SU-DHL-6 (cell line): ENCODE results near the gene PEX26.

Experiments used
- H2AFZ ChIP-seq: fragments of 200-600 bp; sonication (generic); 2 replicates; pipeline ENCODE4 v1.6.1; 2014; ENCODE audit warnings: low read depth, mild to moderate bottlenecking, moderate library complexity, mixed read lengths, antibody characterized with exemption, low read length; ENCODE audit not compliant: severe bottlenecking
- H3F3A ChIP-seq: fragments of 200-600 bp; shearing (Covaris generic); 2 replicates; pipeline ENCODE4 v1.6.0; 2016; ENCODE audit warnings: antibody characterized with exemption, mild to moderate bottlenecking; ENCODE audit not compliant: insufficient read depth
- H3K27ac ChIP-seq: fragments of 200-600 bp; sonication (generic); 2 replicates; pipeline ENCODE4 v1.5.1; 2016; ENCODE audit warnings: low read depth, mild to moderate bottlenecking, low read length, moderate library complexity, mixed read lengths
- H3K27me3 ChIP-seq: fragments of 200-600 bp; sonication (generic), shearing (Covaris generic); 2 replicates; pipeline ENCODE4 v1.6.0; 2014; ENCODE audit warnings: mild to moderate bottlenecking, low read length
- H3K36me3 ChIP-seq: fragments of 200-600 bp; sonication (generic); 2 replicates; pipeline ENCODE4 v1.6.1; 2014; ENCODE audit warnings: mild to moderate bottlenecking, low read length, mixed read lengths
- H3K4me2 ChIP-seq: fragments of 300-600, 200-600 bp; shearing (Covaris generic), sonication (generic); 2 replicates; pipeline ENCODE4 v1.6.0; 2014; ENCODE audit warnings: low read length, low read depth, mild to moderate bottlenecking; ENCODE audit not compliant: poor library complexity, severe bottlenecking
- H3K4me3 ChIP-seq: fragments of 200-600 bp; sonication (generic); 2 replicates; pipeline ENCODE4 v1.5.1; 2014; ENCODE audit warnings: antibody characterized with exemption, low read length, mild to moderate bottlenecking, mixed read lengths; ENCODE audit not compliant: insufficient read depth, poor library complexity, severe bottlenecking
- H3K79me2 ChIP-seq: fragments of 200-600 bp; sonication (generic); 2 replicates; pipeline ENCODE4 v1.6.1; 2014; ENCODE audit warnings: mild to moderate bottlenecking, low read length, moderate library complexity; ENCODE audit not compliant: insufficient read depth
- H3K9ac ChIP-seq: fragments of 200-600 bp; sonication (generic); 2 replicates; pipeline ENCODE4 v1.7.0; 2014; ENCODE audit warnings: mild to moderate bottlenecking, low read length
- H3K9me2 ChIP-seq: fragments of 200-600 bp; sonication (generic); replicated peaks from 2 replicates; pipeline ENCODE4 v1.6.1; 2014; ENCODE audit warnings: low read length; ENCODE audit not compliant: insufficient read depth
- H3K9me3 ChIP-seq: fragments of 200-600 bp; sonication (generic); 2 replicates; pipeline ENCODE4 v1.6.1; 2014; ENCODE audit warnings: low read length, mixed read lengths; ENCODE audit not compliant: insufficient read depth
- H4K20me1 ChIP-seq: fragments of 200-600 bp; sonication (generic); 2 replicates; pipeline ENCODE4 v1.6.1; 2014; ENCODE audit warnings: low read depth, mild to moderate bottlenecking, antibody characterized with exemption, low read length, moderate library complexity, mixed read lengths
- EZH2phosphoT487 ChIP-seq: fragments of 200-600 bp; sonication (generic), shearing (Covaris generic); conservative IDR thresholded peaks from 2 replicates; pipeline ENCODE4 v1.6.1; 2018; ENCODE audit warnings: mild to moderate bottlenecking, antibody characterized with exemption, low read length, moderate library complexity, mixed read lengths
- TF ChIP-seq, protein P1 (sequence below): fragments of 200-600 bp; sonication (generic); IDR thresholded peaks from one replicate; pipeline ENCODE4 v1.5.1; 2017; ENCODE audit warnings: antibody characterized with exemption, mild to moderate bottlenecking, low read length, moderate library complexity; ENCODE audit not compliant: insufficient read depth, poor library complexity, severe bottlenecking

The PEX26 gene

DNA sequence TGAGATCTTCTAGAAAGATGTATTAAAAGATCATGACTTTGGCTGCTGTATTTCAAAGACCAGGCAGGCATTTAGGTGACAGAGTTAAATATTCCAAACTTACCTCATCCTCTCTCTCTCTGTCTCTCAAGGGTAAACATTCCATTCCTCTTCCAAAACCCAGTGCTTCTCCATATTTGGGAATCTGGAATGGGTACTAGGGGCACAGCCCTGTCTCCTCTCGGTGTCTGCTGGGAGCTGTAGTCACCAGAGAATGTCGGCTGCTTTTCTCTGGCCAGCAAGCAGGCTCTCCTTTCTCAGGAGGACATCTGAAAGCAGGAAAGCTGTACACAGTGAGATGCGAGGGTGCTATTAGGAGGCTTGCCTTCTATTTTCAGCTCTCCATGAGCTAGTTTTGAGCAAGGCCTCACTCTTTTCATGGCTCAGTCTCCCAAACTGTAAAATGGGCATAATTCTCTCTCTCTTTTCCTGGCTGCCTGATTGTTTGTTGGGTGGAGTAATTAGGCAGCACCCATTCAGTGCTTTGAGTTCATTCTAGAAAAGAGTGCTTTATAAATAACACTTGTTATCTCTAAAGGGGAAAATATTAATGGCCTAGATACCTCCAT is 9.3 kb upstream of the PEX26 start:
- TF ChIP-seq, protein P1, sequence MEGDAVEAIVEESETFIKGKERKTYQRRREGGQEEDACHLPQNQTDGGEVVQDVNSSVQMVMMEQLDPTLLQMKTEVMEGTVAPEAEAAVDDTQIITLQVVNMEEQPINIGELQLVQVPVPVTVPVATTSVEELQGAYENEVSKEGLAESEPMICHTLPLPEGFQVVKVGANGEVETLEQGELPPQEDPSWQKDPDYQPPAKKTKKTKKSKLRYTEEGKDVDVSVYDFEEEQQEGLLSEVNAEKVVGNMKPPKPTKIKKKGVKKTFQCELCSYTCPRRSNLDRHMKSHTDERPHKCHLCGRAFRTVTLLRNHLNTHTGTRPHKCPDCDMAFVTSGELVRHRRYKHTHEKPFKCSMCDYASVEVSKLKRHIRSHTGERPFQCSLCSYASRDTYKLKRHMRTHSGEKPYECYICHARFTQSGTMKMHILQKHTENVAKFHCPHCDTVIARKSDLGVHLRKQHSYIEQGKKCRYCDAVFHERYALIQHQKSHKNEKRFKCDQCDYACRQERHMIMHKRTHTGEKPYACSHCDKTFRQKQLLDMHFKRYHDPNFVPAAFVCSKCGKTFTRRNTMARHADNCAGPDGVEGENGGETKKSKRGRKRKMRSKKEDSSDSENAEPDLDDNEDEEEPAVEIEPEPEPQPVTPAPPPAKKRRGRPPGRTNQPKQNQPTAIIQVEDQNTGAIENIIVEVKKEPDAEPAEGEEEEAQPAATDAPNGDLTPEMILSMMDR: no peak
- TF ChIP-seq EZH2phosphoT487: no peak
- H3K27me3 ChIP-seq: no peaks in the 10 kb centered on the region
- H3K9ac ChIP-seq: no peak overlapping the region
- H3K4me2 ChIP-seq: no peak overlapping the region
- H3K79me2 ChIP-seq: no peaks in the 10 kb centered on the region
- no peaks in the 10 kb centered on the region for H4K20me1 ChIP-seq
- H3K9me3 ChIP-seq: no peaks in the 10 kb centered on the region
- H3K4me3 ChIP-seq: no peak overlapping the region
- no peak overlapping the region for H2AFZ ChIP-seq
- H3K27ac ChIP-seq: no peak overlapping the region
- no peaks in the 10 kb centered on the region for H3K36me3 ChIP-seq
- 0 out of 2 replicates have a peak, but pooled peaks cover 5% of the 10 kb centered on the region for H3F3A ChIP-seq
- H3K9me2 ChIP-seq: no peaks in the 10 kb centered on the region

DNA sequence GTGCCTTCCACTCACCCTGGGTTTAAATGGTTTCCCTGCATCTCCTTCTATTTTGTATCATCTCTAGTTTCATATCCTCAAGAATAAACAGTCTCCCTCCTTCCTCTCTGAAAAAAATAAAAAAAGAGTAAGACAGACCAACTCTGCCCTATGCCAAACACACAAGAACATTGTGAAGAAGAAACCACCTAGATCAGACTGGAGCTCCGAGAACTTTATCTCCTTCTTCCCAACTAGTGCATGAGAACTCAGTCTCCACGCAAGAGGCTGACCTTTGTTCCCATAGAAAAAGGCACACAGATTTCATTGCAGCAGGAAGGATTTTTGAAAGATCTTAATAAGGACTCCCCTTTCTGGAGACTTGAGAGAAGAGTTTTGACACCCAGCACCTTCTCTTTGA is 8.7 kb upstream of the PEX26 start:
- TF ChIP-seq, protein P1: no peak
- no peak for TF ChIP-seq EZH2phosphoT487
- no peaks in the 10 kb centered on the region for H4K20me1 ChIP-seq
- H3K9me2 ChIP-seq: no peaks in the 10 kb centered on the region
- no peaks in the 10 kb centered on the region for H3K27me3 ChIP-seq
- no peaks in the 10 kb centered on the region for H3K9me3 ChIP-seq
- H2AFZ ChIP-seq: no peak overlapping the region
- H3K27ac ChIP-seq: no peak overlapping the region
- no peak overlapping the region for H3K4me2 ChIP-seq
- H3F3A ChIP-seq: 0 out of 2 replicates have a peak, but pooled peaks cover 5% of the 10 kb centered on the region
- no peak overlapping the region for H3K4me3 ChIP-seq
- H3K79me2 ChIP-seq: no peaks in the 10 kb centered on the region
- H3K36me3 ChIP-seq: no peaks in the 10 kb centered on the region
- no peak overlapping the region for H3K9ac ChIP-seq

DNA sequence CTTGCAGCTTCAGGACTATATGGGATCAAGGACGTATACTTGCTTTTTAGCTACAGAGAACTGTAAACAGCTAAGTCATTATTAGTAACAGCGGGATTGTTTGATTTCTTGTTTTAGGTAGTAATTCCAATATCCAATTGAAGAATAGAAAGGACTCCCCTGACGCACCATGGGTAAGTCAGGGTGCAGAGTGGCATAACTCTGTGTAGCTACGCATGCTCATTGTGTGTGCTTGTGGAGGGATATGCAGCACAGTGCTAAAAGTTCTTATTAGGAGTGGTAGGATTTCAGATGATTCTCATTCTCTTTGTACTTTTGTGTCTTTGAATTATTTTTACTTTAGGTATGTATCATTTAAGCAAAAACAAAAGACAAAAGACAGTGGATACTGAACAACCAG is 7.7 kb upstream of the PEX26 start:
- Histone ChIP-seq H3K9me3 (no peaks in the 10 kb centered on the region), H3K9ac (no peak overlapping the region), H3K4me3 (no peak overlapping the region), H3K36me3 (no peaks in the 10 kb centered on the region), H4K20me1 (no peaks in the 10 kb centered on the region), H3K9me2 (no peaks in the 10 kb centered on the region), H3K4me2 (no peak overlapping the region), H3F3A (0 out of 2 replicates have a peak, but pooled peaks cover 5% of the 10 kb centered on the region), H3K79me2 (no peaks in the 10 kb centered on the region), H3K27me3 (no peaks in the 10 kb centered on the region), H3K27ac (no peak overlapping the region), H2AFZ (no peak overlapping the region)
- TF ChIP-seq EZH2phosphoT487: no peak
- TF ChIP-seq, protein P1: no peak
